SH-SY5Y (cell line): Measurements from ENCODE around the gene COL9A3.

ENCODE experiments used
- GATA2 ChIP-seq: IDR thresholded peaks from 2 replicates; pipeline ENCODE4 v1.6.1; 2011; ENCODE audit warnings: mild to moderate bottlenecking, low read depth, low read length
- GATA3 ChIP-seq: IDR thresholded peaks from 2 replicates; pipeline ENCODE4 v1.6.1; 2011; ENCODE audit warnings: low read depth, mild to moderate bottlenecking, low read length, moderate library complexity

- no peak for TF ChIP-seq GATA2
- no peak for TF ChIP-seq GATA3
These were observed 64.2 kb downstream of the COL9A3 start for GRCh38 chr20:62880935-62881661.
